Measurements from ENCODE around the gene VPS41.

- TF ChIP-seq CTCF (conservative IDR thresholded peaks at IDR 0.05), result no peak
- TF ChIP-seq ZFX (IDR thresholded peaks at IDR 0.05), result no peak
Observed at GRCh38 chr7:38907766-38908165, 1.2 kb downstream of the VPS41 start.
